H1 (cell line): ENCODE measurements around the gene TMEM244. TPM values are rescaled to one million over a fixed set of nuclear protein-coding genes. Genes with fewer than 3 reads are reported as not detected.
"Not testable (repeated sequence)": the region's sequence is repeated elsewhere in the genome, so short reads cannot be mapped to it uniquely, and the experiment has no call there.

Source experiments
- CTCF ChIA-PET: fragments of 300-600 bp; sonication (Branson Sonifier 250); formaldehyde crosslinking; loops from one replicate; lab custom pipeline; 2021; ENCODE audit not compliant: partially characterized antibody; lab: Charles Lee
- POLR2A ChIA-PET: fragments of 300-600 bp; sonication (Branson Sonifier 250); formaldehyde crosslinking; loops from one replicate; lab custom pipeline; 2021; ENCODE audit warnings: inconsistent platforms; ENCODE audit not compliant: partially characterized antibody; lab: Charles Lee
- DNase-seq, 2 experiments: peaks; one replicate each; pipeline versions ENCODE4 v3.0.0 to v3.0.0-alpha.2; 2010 to 2022; ENCODE audit warnings: low spot score in 2 of 2, low read depth in 1 of 2, mixed read lengths in 1 of 2
- FAIRE-seq: peaks from 2 replicates; lab custom pipeline; 2011; peaks lifted over from hg19 to GRCh38; lab: Jason Lieb, UNC
- H2AFZ ChIP-seq: 2 replicates; pipeline ENCODE4 v1.8.1; 2012; ENCODE audit warnings: low read length, inconsistent platforms
- H2AK5ac ChIP-seq: 2 replicates; pipeline ENCODE4 v1.6.1; 2013; ENCODE audit warnings: low read depth, low read length
- H2BK120ac ChIP-seq: replicated peaks from 2 replicates; pipeline ENCODE3; 2013; ENCODE audit warnings: low read depth, low read length, inconsistent platforms
- H2BK12ac ChIP-seq: 2 replicates; pipeline ENCODE4 v1.6.1; 2013; ENCODE audit warnings: low read depth, low read length
- H2BK15ac ChIP-seq: 2 replicates; pipeline ENCODE4 v1.6.1; 2013; ENCODE audit warnings: low read length
- H2BK20ac ChIP-seq: 2 replicates; pipeline ENCODE4 v1.6.1; 2013; ENCODE audit warnings: low read length
- H2BK5ac ChIP-seq: 2 replicates; pipeline ENCODE4 v1.6.1; 2013; ENCODE audit warnings: low read depth, low read length
- H3K14ac ChIP-seq: 2 replicates; pipeline ENCODE4 v1.6.1; 2013; ENCODE audit warnings: inconsistent platforms; ENCODE audit not compliant: insufficient read length
- H3K18ac ChIP-seq: 2 replicates; pipeline ENCODE4 v1.6.1; 2013; ENCODE audit warnings: low read length; ENCODE audit errors: extremely low read depth
- H3K23ac ChIP-seq: 2 replicates; pipeline ENCODE4 v1.6.1; 2013; ENCODE audit warnings: inconsistent platforms; ENCODE audit not compliant: insufficient read length
- H3K23me2 ChIP-seq: 2 replicates; pipeline ENCODE4 v1.6.1; 2013; ENCODE audit warnings: low read depth, low read length
- H3K27ac ChIP-seq: 2 replicates; pipeline ENCODE4 v1.6.1; 2011; ENCODE audit warnings: low read depth, low read length, inconsistent platforms
- H3K27me3 ChIP-seq, 4 experiments: replicated peaks in 1 of 4; 1 replicate in 1 of 4; 2 replicates in 3 of 4; pipeline versions ENCODE4 v1.6.1 to v1.8.1; 2011 to 2013; ENCODE audit warnings: low read length in 3 of 4, mild to moderate bottlenecking in 3 of 4, inconsistent platforms in 2 of 4, mixed read lengths in 2 of 4, moderate library complexity in 1 of 4; ENCODE audit not compliant: control insufficient read depth in 3 of 4, insufficient read depth in 3 of 4; ENCODE audit errors: extremely low read depth in 1 of 4
- H3K36me3 ChIP-seq, 4 experiments: 2 replicates each; pipeline versions ENCODE4 v1.6.1 to v1.8.1; 2011 to 2013; ENCODE audit warnings: mild to moderate bottlenecking in 4 of 4, low read length in 3 of 4, moderate library complexity in 2 of 4, control low read depth in 1 of 4, inconsistent platforms in 1 of 4; ENCODE audit not compliant: insufficient read depth in 4 of 4, control insufficient read depth in 2 of 4
- H3K4ac ChIP-seq: replicated peaks from 2 replicates; pipeline ENCODE3; 2013; ENCODE audit warnings: low read length, low read depth, mixed read lengths, inconsistent platforms; ENCODE audit not compliant: insufficient read length
- H3K4me1 ChIP-seq, 4 experiments: replicated peaks in 1 of 4; 1 replicate in 1 of 4; 2 replicates in 3 of 4; pipeline versions ENCODE4 v1.6.1 to v1.8.1; 2011 to 2013; ENCODE audit warnings: low read length in 3 of 4, inconsistent platforms in 2 of 4, mixed read lengths in 1 of 4; ENCODE audit not compliant: insufficient read depth in 4 of 4, control insufficient read depth in 3 of 4
- H3K4me2 ChIP-seq, 2 experiments: 2 replicates each; pipeline versions ENCODE4 v1.6.1 to v1.8.1; 2011 to 2013; ENCODE audit warnings: low read depth in 2 of 2, low read length in 2 of 2, control low read depth in 1 of 2, inconsistent platforms in 1 of 2, mild to moderate bottlenecking in 1 of 2; ENCODE audit not compliant: insufficient read depth in 1 of 2
- H3K4me3 ChIP-seq, 4 experiments: fragments of 200-600, 300-600 bp in 1 of 4; sonication (generic), shearing (Covaris generic), sonication (Bioruptor Twin) in 1 of 4; 2 replicates each; pipeline versions ENCODE4 v1.5.1 to v1.8.1; 2011 to 2016; ENCODE audit warnings: low read length in 4 of 4, low read depth in 3 of 4, control low read depth in 2 of 4, inconsistent platforms in 2 of 4, mild to moderate bottlenecking in 2 of 4, mixed read lengths in 1 of 4, moderate library complexity in 1 of 4; ENCODE audit not compliant: insufficient read depth in 2 of 4; ENCODE audit errors: extremely low read depth in 1 of 4
- H3K56ac ChIP-seq: replicated peaks from 2 replicates; pipeline ENCODE3; 2013; ENCODE audit warnings: low read depth, mild to moderate bottlenecking, mixed read lengths, low read length, inconsistent platforms; ENCODE audit not compliant: insufficient read length
- H3K79me1 ChIP-seq: 2 replicates; pipeline ENCODE4 v1.6.1; 2013; ENCODE audit warnings: low read depth, low read length, control low read depth
- H3K79me2 ChIP-seq, 2 experiments: 2 replicates each; pipeline versions ENCODE4 v1.6.1 to v1.8.1; 2012 to 2013; ENCODE audit warnings: low read length in 2 of 2, mild to moderate bottlenecking in 2 of 2, inconsistent platforms in 1 of 2; ENCODE audit not compliant: insufficient read depth in 2 of 2, control insufficient read depth in 1 of 2
- H3K9ac ChIP-seq, 4 experiments: replicated peaks in 1 of 4; 1 replicate in 1 of 4; 2 replicates in 3 of 4; pipeline versions ENCODE4 v1.6.1 to v1.8.1; 2011 to 2013; ENCODE audit warnings: low read depth in 3 of 4, low read length in 3 of 4, control low read depth in 2 of 4, mild to moderate bottlenecking in 2 of 4, moderate library complexity in 2 of 4, inconsistent platforms in 1 of 4; ENCODE audit errors: extremely low read depth in 1 of 4
- H3K9me3 ChIP-seq, 2 experiments: 2 replicates each; pipeline versions ENCODE4 v1.6.1 to v1.8.1; 2012 to 2013; ENCODE audit warnings: mild to moderate bottlenecking in 2 of 2, moderate library complexity in 2 of 2, control low read depth in 1 of 2, inconsistent platforms in 1 of 2, low read depth in 1 of 2, low read length in 1 of 2, mixed read lengths in 1 of 2; ENCODE audit not compliant: insufficient read depth in 2 of 2
- H4K20me1 ChIP-seq, 2 experiments: replicated peaks in 1 of 2; 2 replicates each; pipeline versions ENCODE3 to v1.8.1; 2011 to 2013; ENCODE audit warnings: inconsistent platforms in 2 of 2, low read length in 2 of 2, mild to moderate bottlenecking in 1 of 2; ENCODE audit not compliant: insufficient read depth in 2 of 2, control insufficient read depth in 1 of 2
- H4K5ac ChIP-seq: 2 replicates; pipeline ENCODE4 v1.6.1; 2013; ENCODE audit warnings: low read length, low read depth, mixed read lengths, inconsistent platforms; ENCODE audit not compliant: insufficient read length
- H4K8ac ChIP-seq: 2 replicates; pipeline ENCODE4 v1.8.0; 2013; ENCODE audit warnings: mild to moderate bottlenecking, moderate library complexity, low read length, inconsistent platforms; ENCODE audit not compliant: insufficient read depth; ENCODE audit errors: extremely low read depth
- H4K91ac ChIP-seq: replicated peaks from 2 replicates; pipeline ENCODE3; 2013; ENCODE audit warnings: low read length, mixed read lengths, inconsistent platforms; ENCODE audit not compliant: insufficient read length
- BRCA1 ChIP-seq: IDR thresholded peaks from 2 replicates; pipeline ENCODE4 v1.6.1; 2012; ENCODE audit warnings: low read depth, low read length, improper control_type of control experiment
- EZH2 ChIP-seq: fragments of 200-600 bp; sonication (generic); IDR thresholded peaks from 2 replicates; pipeline ENCODE4 v1.7.1; 2012; ENCODE audit warnings: low read depth, mild to moderate bottlenecking, moderate library complexity, low read length, inconsistent platforms; ENCODE audit not compliant: severe bottlenecking
- KDM4A ChIP-seq: IDR thresholded peaks from one replicate; pipeline ENCODE4 v1.7.1; 2012; ENCODE audit warnings: low read depth, mild to moderate bottlenecking, moderate library complexity, low read length, inconsistent platforms; ENCODE audit not compliant: severe bottlenecking
- RXRA ChIP-seq: IDR thresholded peaks from 2 replicates; pipeline ENCODE4 v1.6.1; 2011; ENCODE audit warnings: low read depth, mild to moderate bottlenecking, low read length, moderate library complexity; ENCODE audit not compliant: insufficient read depth
- WGBS, 2 experiments: shearing (Covaris generic) in 1 of 2; methylation state at CpG; one replicate each; pipeline versions ENCODE4 v1.1.6 to v1.1.7; 2013 to 2015; ENCODE audit warnings: low lambda C conversion rate in 2 of 2, mixed read lengths in 2 of 2, inconsistent platforms in 1 of 2, low coverage in 1 of 2, missing lambda C conversion rate in 1 of 2; ENCODE audit not compliant: insufficient replicate concordance in 2 of 2, insufficient coverage in 1 of 2, insufficient read length in 1 of 2; ENCODE audit errors: extremely low coverage in 1 of 2, missing lambda C conversion rate in 1 of 2; 5-methylcytosine and 5-hydroxymethylcytosine counted together
- polyA plus RNA-seq, 7 experiments: library from polyadenylated mRNA; depleted of rRNA in 3 of 7; stranded (reverse) in 5 of 7; unstranded in 2 of 7; fragments of >200 nt in 5 of 7; fragments of 200-250 nt in 2 of 7; gene quantifications; 1 replicate in 5 of 7; 2 replicates in 1 of 7; 4 replicates in 1 of 7; pipeline versions ENCODE4 v1.2.1 to v1.2.3, GENCODE V29; 2011 to 2013; ENCODE audit warnings: missing spikeins in 2 of 7, mixed read lengths in 2 of 7
- total RNA-seq: library from RNA; stranded (reverse); fragmentation: NEBNext Ultra II Directional; extraction: Animal tissue kit (Norgen Biotek cat#: 25700); gene quantifications from 2 replicates; pipeline ENCODE4 v1.2.1, GENCODE V29; 2021

Gene TMEM244
- total and polyA plus RNA-seq, 2 of the 8 experiments (the other 6 are each of a cell fraction or from before 2014, with no cell fraction given) = not detected

GRCh38 chr6:129842137-129842536, 19.0 kb downstream of the TMEM244 start (continued):
- no peak for TF ChIP-seq RXRA
- TF ChIP-seq BRCA1 = no peak
- no peak for TF ChIP-seq EZH2
- no peak for TF ChIP-seq KDM4A

- FAIRE-seq, CTCF ChIA-PET, H3K36me3 ChIP-seq: not testable (repeated sequence)
Measured at GRCh38 chr6:129839562-129839961, 21.6 kb downstream of the TMEM244 start.

More at GRCh38 chr6:129839562-129839961, 21.6 kb downstream of the TMEM244 start:
- H3K79me1 ChIP-seq, H3K4me1 ChIP-seq, H3K23me2 ChIP-seq, H3K9me3 ChIP-seq, H3K9ac ChIP-seq, H2BK15ac ChIP-seq, H3K27me3 ChIP-seq, H2AFZ ChIP-seq, H3K56ac ChIP-seq, H4K20me1 ChIP-seq, H3K4me3 ChIP-seq, H4K8ac ChIP-seq, H3K79me2 ChIP-seq, H2BK5ac ChIP-seq, H3K27ac ChIP-seq, H2AK5ac ChIP-seq, H3K4me2 ChIP-seq, H2BK120ac ChIP-seq, H3K23ac ChIP-seq, H2BK12ac ChIP-seq, H3K4ac ChIP-seq, H4K91ac ChIP-seq, H3K18ac ChIP-seq, H3K14ac ChIP-seq, H2BK20ac ChIP-seq, H4K5ac ChIP-seq, DNase-seq: not testable (repeated sequence)
- WGBS, 2 experiments = 30% methylated on average over 1 of the region's 1 CpG; no CpG with 5 or more reads in 1 of the 2 experiments
- POLR2A ChIA-PET = interaction anchor here (1.1 kb wide), 1 partner anchor 14 kb away, joined by 3 read pairs; no protein-coding TSS in a partner anchor
